Neutrophil (primary cell): ENCODE results near the gene NEMP2.

Experiments
- H3K27ac ChIP-seq: fragments of 200-600 bp; sonication (generic); 2 replicates; pipeline ENCODE4 v1.5.1; 2016; ENCODE audit warnings: mild to moderate bottlenecking, moderate library complexity
- H3K27me3 ChIP-seq: fragments of 200-600 bp; sonication (generic); 2 replicates; pipeline ENCODE4 v1.6.0; 2016; ENCODE audit warnings: mild to moderate bottlenecking
- H3K36me3 ChIP-seq: fragments of 200-600 bp; sonication (generic); 2 replicates; pipeline ENCODE4 v1.5.1; 2017
- H3K4me1 ChIP-seq, 2 experiments: fragments of 200-600 bp in 1 of 2; sonication (generic) in 1 of 2; 1 replicate in 1 of 2; 2 replicates in 1 of 2; pipeline versions ENCODE4 v1.5.1 to v1.6.1; 2013 to 2016; ENCODE audit warnings: low read depth in 1 of 2, low read length in 1 of 2, mild to moderate bottlenecking in 1 of 2, moderate library complexity in 1 of 2; ENCODE audit not compliant: control insufficient read depth in 1 of 2, insufficient read depth in 1 of 2
- H3K4me3 ChIP-seq, 2 experiments: fragments of 200-600 bp in 1 of 2; sonication (generic) in 1 of 2; 1 replicate in 1 of 2; 2 replicates in 1 of 2; pipeline ENCODE4 v1.5.1; 2013 to 2016; ENCODE audit warnings: low read depth in 1 of 2, low read length in 1 of 2, mild to moderate bottlenecking in 1 of 2, moderate library complexity in 1 of 2
- H3K9me3 ChIP-seq: fragments of 200-600 bp; sonication (generic); 2 replicates; pipeline ENCODE4 v1.5.1; 2016
- TF ChIP-seq, protein P1 (sequence below): fragments of 200-600 bp; sonication (generic); IDR thresholded peaks from 2 replicates; pipeline ENCODE4 v1.5.1; 2016; ENCODE audit warnings: antibody characterized with exemption

NEMP2 gene

DNA sequence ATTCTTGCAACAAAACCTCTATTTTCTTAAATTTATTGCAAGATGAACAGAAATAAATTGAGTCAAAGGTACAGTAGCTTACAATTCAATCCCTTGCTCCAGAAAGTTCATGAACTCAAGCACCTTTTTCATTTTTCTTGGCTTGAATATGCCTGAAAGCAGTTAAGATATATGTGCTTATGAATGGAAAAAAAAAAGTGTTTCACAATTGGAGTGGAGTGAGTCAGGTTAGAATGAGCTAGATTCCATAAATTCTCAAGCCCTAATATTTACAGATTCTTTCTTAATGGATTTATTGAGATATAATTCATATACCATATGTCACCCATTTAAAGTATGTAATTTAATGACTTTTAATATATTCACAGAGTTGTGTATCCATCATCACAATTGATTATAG is 39.6 kb upstream of the NEMP2 start:
- H3K27me3 ChIP-seq: no peaks in the 10 kb centered on the region
- no peaks in the 10 kb centered on the region for H3K36me3 ChIP-seq
- no peak overlapping the region for H3K4me3 ChIP-seq
- H3K9me3 ChIP-seq: no peaks in the 10 kb centered on the region
- TF ChIP-seq, protein P1, sequence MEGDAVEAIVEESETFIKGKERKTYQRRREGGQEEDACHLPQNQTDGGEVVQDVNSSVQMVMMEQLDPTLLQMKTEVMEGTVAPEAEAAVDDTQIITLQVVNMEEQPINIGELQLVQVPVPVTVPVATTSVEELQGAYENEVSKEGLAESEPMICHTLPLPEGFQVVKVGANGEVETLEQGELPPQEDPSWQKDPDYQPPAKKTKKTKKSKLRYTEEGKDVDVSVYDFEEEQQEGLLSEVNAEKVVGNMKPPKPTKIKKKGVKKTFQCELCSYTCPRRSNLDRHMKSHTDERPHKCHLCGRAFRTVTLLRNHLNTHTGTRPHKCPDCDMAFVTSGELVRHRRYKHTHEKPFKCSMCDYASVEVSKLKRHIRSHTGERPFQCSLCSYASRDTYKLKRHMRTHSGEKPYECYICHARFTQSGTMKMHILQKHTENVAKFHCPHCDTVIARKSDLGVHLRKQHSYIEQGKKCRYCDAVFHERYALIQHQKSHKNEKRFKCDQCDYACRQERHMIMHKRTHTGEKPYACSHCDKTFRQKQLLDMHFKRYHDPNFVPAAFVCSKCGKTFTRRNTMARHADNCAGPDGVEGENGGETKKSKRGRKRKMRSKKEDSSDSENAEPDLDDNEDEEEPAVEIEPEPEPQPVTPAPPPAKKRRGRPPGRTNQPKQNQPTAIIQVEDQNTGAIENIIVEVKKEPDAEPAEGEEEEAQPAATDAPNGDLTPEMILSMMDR: no peak
- H3K4me1 ChIP-seq: no peaks in the 10 kb centered on the region
- H3K27ac ChIP-seq: no peak overlapping the region

- H3K4me3 ChIP-seq: no peak overlapping the region
- H3K27ac ChIP-seq: no peak overlapping the region
- H3K4me1 ChIP-seq: no peaks in the 10 kb centered on the region
- H3K27me3 ChIP-seq: no peaks in the 10 kb centered on the region
- TF ChIP-seq, protein P1: no peak
- no peaks in the 10 kb centered on the region for H3K9me3 ChIP-seq
- no peaks in the 10 kb centered on the region for H3K36me3 ChIP-seq
Observed at GRCh38 chr2:190572246-190572645, 37.7 kb upstream of the NEMP2 start.

DNA sequence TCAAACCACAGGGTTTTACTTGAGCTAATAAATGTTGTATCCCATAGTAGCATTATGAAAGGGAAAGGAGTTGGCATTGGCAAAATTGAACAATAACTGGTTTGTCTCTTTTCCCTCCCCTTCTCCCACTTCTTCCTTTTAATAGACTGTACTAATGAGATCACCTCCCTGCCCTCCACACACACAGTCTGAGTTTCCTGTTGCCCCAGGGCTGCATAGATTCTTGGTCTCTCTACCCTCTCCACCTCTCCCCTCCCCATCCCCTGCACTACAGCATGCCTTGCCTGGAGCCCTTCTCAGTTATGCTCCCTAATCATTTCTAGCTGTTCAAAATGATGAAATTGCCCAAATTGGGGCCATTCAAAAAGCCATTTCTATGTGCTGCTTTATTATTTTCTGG is 37.2 kb upstream of the NEMP2 start:
- Histone ChIP-seq H3K4me1 (no peaks in the 10 kb centered on the region), H3K36me3 (no peaks in the 10 kb centered on the region), H3K27me3 (no peaks in the 10 kb centered on the region), H3K4me3 (no peak overlapping the region), H3K27ac (no peak overlapping the region), H3K9me3 (no peaks in the 10 kb centered on the region)
- TF ChIP-seq, protein P1: no peak

- no peaks in the 10 kb centered on the region for H3K27me3 ChIP-seq
- no peak overlapping the region for H3K4me3 ChIP-seq
- no peak overlapping the region for H3K27ac ChIP-seq
- H3K9me3 ChIP-seq: no peaks in the 10 kb centered on the region
- H3K36me3 ChIP-seq: no peaks in the 10 kb centered on the region
- H3K4me1 ChIP-seq: no peaks in the 10 kb centered on the region
- TF ChIP-seq, protein P1: no peak
Observed at GRCh38 chr2:190570871-190571270, 36.3 kb upstream of the NEMP2 start.

DNA sequence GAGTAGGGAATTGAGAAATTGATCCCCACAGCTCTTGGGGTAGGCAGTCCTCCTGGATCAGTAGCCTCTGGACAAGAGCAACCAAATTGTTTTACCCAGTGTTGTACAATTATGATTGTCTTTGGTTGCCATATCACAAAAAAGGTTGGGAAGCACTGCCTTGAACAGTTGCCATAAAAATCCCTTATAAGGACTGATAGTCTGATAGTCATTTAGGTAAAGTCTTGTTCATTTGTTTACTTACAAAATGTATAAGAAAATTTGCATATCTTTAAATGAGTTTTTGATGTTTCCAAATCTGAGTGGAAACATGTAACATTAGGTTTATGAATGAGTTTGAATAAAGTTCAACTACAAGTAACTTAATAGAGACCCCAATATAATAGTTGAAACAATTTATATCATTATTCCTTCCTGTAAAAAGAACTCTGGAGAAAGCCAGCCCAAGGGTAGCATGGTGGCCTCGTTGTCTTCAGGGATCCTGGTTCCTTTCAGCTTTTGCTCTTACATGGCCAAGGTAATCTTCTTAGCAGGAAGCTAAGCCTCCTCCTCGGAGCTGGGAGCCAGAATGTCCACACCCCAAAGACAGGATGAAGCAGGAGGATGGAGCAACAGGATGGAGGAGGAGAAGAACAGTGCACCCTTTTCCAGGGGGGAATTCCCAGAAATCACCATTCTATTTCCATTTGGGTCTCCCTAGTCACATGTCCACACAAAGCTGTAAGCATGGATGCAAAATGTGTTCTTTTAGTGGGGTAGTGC is 35.7 kb upstream of the NEMP2 start:
- no peaks in the 10 kb centered on the region for H3K4me1 ChIP-seq
- H3K9me3 ChIP-seq: no peaks in the 10 kb centered on the region
- no peaks in the 10 kb centered on the region for H3K36me3 ChIP-seq
- TF ChIP-seq, protein P1: no peak
- no peaks in the 10 kb centered on the region for H3K27me3 ChIP-seq
- H3K27ac ChIP-seq: no peak overlapping the region
- no peak overlapping the region for H3K4me3 ChIP-seq
